Fibroblast of lung (primary cell): Measurements from ENCODE around the gene ADCY5. TPM values are rescaled to one million over a fixed set of nuclear protein-coding genes. Genes with fewer than 3 reads are reported as not detected.

Source experiments
- DNase-seq, 2 donors: peaks; one replicate each; pipeline versions ENCODE4 v3.0.0 to v3.0.0-alpha.2; 2010; ENCODE audit warnings: low read depth in 2 of 2
- H2AFZ ChIP-seq: 2 replicates; pipeline ENCODE4 v1.5.1; 2012; ENCODE audit warnings: low read length, control low read depth, inconsistent platforms
- H3K27ac ChIP-seq: 2 replicates; pipeline ENCODE4 v1.5.1; 2011; ENCODE audit warnings: low read length, control low read depth; ENCODE audit not compliant: insufficient read depth
- H3K27me3 ChIP-seq: 2 replicates; pipeline ENCODE4 v1.5.1; 2011; ENCODE audit warnings: mild to moderate bottlenecking, low read length; ENCODE audit not compliant: control insufficient read depth, insufficient read depth
- H3K36me3 ChIP-seq: 2 replicates; pipeline ENCODE4 v1.5.1; 2011; ENCODE audit warnings: low read length; ENCODE audit not compliant: control insufficient read depth, insufficient read depth
- H3K4me1 ChIP-seq: 2 replicates; pipeline ENCODE4 v1.5.1; 2011; ENCODE audit warnings: low read length; ENCODE audit not compliant: control insufficient read depth, insufficient read depth; ENCODE audit errors: extremely low read depth
- H3K4me2 ChIP-seq: 2 replicates; pipeline ENCODE4 v1.5.1; 2011; ENCODE audit warnings: low read length, control low read depth; ENCODE audit not compliant: insufficient read depth; ENCODE audit errors: extremely low read depth
- H3K4me3 ChIP-seq, 4 experiments: fragments of 200-600 bp in 1 of 4; sonication (generic) in 1 of 4; replicated peaks in 1 of 4; 2 replicates each; pipeline ENCODE4 v1.5.1; 2011 to 2016; ENCODE audit warnings: low read length in 4 of 4, low read depth in 3 of 4, mild to moderate bottlenecking in 3 of 4, control low read depth in 2 of 4, inconsistent platforms in 1 of 4, mixed read lengths in 1 of 4; ENCODE audit not compliant: insufficient read depth in 1 of 4; ENCODE audit errors: control extremely low read depth in 1 of 4
- H3K79me2 ChIP-seq: 2 replicates; pipeline ENCODE4 v1.5.1; 2012; ENCODE audit warnings: mild to moderate bottlenecking, low read length, inconsistent platforms; ENCODE audit not compliant: control insufficient read depth, insufficient read depth
- H3K9ac ChIP-seq: 2 replicates; pipeline ENCODE4 v1.5.1; 2011; ENCODE audit warnings: mild to moderate bottlenecking, low read length, control low read depth; ENCODE audit not compliant: insufficient read depth
- H3K9me3 ChIP-seq: 2 replicates; pipeline ENCODE4 v1.5.1; 2012; ENCODE audit warnings: low read depth, low read length; ENCODE audit not compliant: control insufficient read depth, insufficient read depth
- H4K20me1 ChIP-seq: 2 replicates; pipeline ENCODE4 v1.5.1; 2011; ENCODE audit warnings: low read length; ENCODE audit not compliant: control insufficient read depth, insufficient read depth; ENCODE audit errors: extremely low read depth
- EZH2 ChIP-seq: IDR thresholded peaks from 2 replicates; pipeline ENCODE4 v1.5.1; 2012; ENCODE audit warnings: low read length, control low read depth, mild to moderate bottlenecking; ENCODE audit errors: missing control alignments
- polyA plus RNA-seq, 2 donors: library from polyadenylated mRNA; depleted of rRNA in 1 of 2; stranded (reverse) in 1 of 2; unstranded in 1 of 2; fragments of >200 nt; gene quantifications; 2 replicates each; pipeline ENCODE4 v1.2.1, GENCODE V29; 2011 to 2012; ENCODE audit warnings: missing spikeins in 1 of 2
- total RNA-seq: library from RNA; depleted of rRNA; stranded (reverse); fragments of >200 nt; gene quantifications from 2 replicates; pipeline ENCODE4 v1.2.1, GENCODE V29; 2014
- TF ChIP-seq, protein P1 (sequence below), 2 donors: IDR thresholded peaks in 1 of 2; conservative IDR thresholded peaks in 1 of 2; 1 replicate in 1 of 2; 2 replicates in 1 of 2; pipeline ENCODE4 v1.5.1; 2011 to 2012; ENCODE audit warnings: low read length in 2 of 2, control low read depth in 1 of 2, inconsistent platforms in 1 of 2, low read depth in 1 of 2, mild to moderate bottlenecking in 1 of 2

Gene ADCY5
- total and polyA plus RNA-seq, 2 donors (not counting 1 experiment from before 2014, with no cell fraction given): 0.11 to 0.50 TPM

DNA sequence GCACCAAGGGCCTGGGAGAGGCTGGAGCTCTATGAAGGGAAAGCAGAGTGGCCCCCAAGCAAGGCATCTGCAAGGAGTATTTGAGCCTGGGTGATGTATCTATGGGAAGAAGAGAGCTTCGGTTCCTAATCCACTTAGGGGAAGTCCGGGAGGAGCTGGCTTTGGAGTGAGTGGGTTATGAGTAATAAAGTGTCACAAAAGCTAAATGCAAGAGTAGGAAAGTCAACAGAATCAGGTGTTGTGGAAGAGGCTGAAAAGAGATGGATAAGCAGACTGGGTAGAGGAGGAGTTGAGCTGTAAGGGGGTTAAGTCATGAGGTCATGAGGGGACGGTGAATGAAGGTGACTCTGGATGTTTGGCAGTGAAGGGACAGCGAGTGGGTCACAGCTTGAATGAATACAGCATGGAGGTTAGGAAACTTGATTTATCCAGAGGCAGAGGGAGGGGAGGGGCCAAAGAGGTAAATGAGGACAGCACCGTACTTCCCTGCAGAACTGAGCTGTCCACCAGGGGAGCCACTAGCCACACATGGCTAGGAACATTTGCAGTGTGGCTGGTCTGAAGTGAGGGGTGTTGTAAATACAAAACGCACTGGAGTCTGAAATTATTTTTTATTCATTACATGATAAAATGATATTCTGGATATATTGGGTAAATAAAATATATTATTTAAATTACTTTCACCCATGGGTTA, 83.3 kb downstream of the ADCY5 start:
- Histone ChIP-seq H3K9me3 (no peaks in the 10 kb centered on the region), H3K9ac (no peak overlapping the region), H3K4me3 (no peak overlapping the region), H2AFZ (no peak overlapping the region), H3K27ac (no peak overlapping the region), H3K27me3 (peaks cover 3% of the 10 kb centered on the region), H3K4me1 (no peaks in the 10 kb centered on the region), H3K79me2 (no peaks in the 10 kb centered on the region), H4K20me1 (no peaks in the 10 kb centered on the region), H3K36me3 (no peaks in the 10 kb centered on the region), H3K4me2 (no peak overlapping the region)
- TF ChIP-seq EZH2: no peak
- TF ChIP-seq, protein P1, sequence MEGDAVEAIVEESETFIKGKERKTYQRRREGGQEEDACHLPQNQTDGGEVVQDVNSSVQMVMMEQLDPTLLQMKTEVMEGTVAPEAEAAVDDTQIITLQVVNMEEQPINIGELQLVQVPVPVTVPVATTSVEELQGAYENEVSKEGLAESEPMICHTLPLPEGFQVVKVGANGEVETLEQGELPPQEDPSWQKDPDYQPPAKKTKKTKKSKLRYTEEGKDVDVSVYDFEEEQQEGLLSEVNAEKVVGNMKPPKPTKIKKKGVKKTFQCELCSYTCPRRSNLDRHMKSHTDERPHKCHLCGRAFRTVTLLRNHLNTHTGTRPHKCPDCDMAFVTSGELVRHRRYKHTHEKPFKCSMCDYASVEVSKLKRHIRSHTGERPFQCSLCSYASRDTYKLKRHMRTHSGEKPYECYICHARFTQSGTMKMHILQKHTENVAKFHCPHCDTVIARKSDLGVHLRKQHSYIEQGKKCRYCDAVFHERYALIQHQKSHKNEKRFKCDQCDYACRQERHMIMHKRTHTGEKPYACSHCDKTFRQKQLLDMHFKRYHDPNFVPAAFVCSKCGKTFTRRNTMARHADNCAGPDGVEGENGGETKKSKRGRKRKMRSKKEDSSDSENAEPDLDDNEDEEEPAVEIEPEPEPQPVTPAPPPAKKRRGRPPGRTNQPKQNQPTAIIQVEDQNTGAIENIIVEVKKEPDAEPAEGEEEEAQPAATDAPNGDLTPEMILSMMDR (conservative IDR thresholded peaks at IDR 0.05 in 1 of 2, IDR thresholded peaks at IDR 0.05 in 1 of 2; ENCODE audit: low read depth in 1 of 2, low read length in 2 of 2): peak; percentile 23 to 54
- no peak for DNase-seq

DNA sequence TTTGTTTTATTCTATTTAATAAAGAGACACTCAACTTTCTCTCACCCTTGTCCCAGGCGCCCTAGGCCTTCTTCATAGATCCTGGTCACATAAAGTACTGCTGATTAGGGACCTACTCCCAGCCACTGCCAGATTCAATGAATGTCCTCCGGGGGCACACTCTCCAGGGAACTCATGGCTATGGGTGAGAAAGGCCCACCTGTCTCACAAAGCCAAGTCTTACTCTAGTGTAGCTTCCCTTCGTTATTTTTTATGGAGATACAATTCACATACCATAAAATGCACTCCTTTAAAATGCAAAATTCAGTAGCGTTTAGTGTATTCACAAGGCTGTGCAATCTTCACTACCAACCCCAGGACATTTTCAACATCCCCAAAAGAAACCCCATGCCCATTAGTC, 87.8 kb downstream of the ADCY5 start:
- DNase-seq: no peak
- Histone ChIP-seq H3K79me2 (no peaks in the 10 kb centered on the region), H3K4me1 (no peaks in the 10 kb centered on the region), H3K9me3 (no peaks in the 10 kb centered on the region), H3K9ac (no peak overlapping the region), H2AFZ (no peak overlapping the region), H4K20me1 (no peaks in the 10 kb centered on the region), H3K27ac (no peak overlapping the region), H3K36me3 (no peaks in the 10 kb centered on the region), H3K27me3 (peaks cover 9% of the 10 kb centered on the region), H3K4me3 (no peak overlapping the region), H3K4me2 (no peak overlapping the region)
- TF ChIP-seq, protein P1 (conservative IDR thresholded peaks at IDR 0.05 in 1 of 2, IDR thresholded peaks at IDR 0.05 in 1 of 2; ENCODE audit: low read depth in 1 of 2, low read length in 2 of 2): peak in 1 of 2 donors; percentile 8
- no peak for TF ChIP-seq EZH2

DNA sequence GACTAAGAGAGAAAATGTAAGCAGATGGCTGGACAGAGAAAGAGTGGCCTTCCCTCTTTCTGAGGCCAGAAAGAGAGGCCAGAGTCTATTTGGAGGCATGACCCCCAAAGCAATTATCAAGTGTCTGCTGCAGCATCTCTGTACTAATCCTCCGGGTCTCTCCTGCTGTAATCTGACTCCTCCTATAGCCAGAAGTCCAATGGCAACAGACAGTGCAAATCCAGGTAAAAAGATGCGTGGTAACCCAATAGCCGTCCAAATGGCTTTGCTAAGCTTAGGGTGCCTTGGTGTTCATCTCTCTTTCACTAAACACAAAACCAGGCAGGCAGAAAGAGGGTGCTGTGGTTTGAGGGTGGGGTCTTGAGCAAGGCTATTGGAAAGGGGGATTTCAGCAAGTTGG, 91.6 kb downstream of the ADCY5 start:
- TF ChIP-seq, protein P1 (conservative IDR thresholded peaks at IDR 0.05 in 1 of 2, IDR thresholded peaks at IDR 0.05 in 1 of 2; ENCODE audit: low read depth in 1 of 2, low read length in 2 of 2): no peak
- TF ChIP-seq EZH2: no peak
- Histone ChIP-seq H2AFZ (no peak overlapping the region), H3K27me3 (peaks cover 9% of the 10 kb centered on the region), H3K9ac (no peak overlapping the region), H3K9me3 (no peaks in the 10 kb centered on the region), H3K27ac (no peak overlapping the region), H3K79me2 (no peaks in the 10 kb centered on the region), H3K36me3 (no peaks in the 10 kb centered on the region), H3K4me2 (no peak overlapping the region), H3K4me3 (no peak overlapping the region), H3K4me1 (no peaks in the 10 kb centered on the region), H4K20me1 (no peaks in the 10 kb centered on the region)
- no peak for DNase-seq
